ENCODE data around the gene XAGE1B. TPM values are rescaled to one million over a fixed set of nuclear protein-coding genes. Genes with fewer than 3 reads are reported as not detected.
"Not testable (repeated sequence)": the region's sequence is repeated elsewhere in the genome, so short reads cannot be mapped to it uniquely, and the experiment has no call there.

Gene XAGE1B
- total and polyA plus RNA-seq, 12 donors, result not detected

- DNase-seq (no peak), ATAC-seq (no peak)
- intact Hi-C loops (cut with DNase I), result no loop called here
- Histone ChIP-seq H3K4me3 (no peak overlapping the region), H3K36me3 (no peaks in the 10 kb centered on the region), H3K27me3 (peaks cover 0 to 28% (median 0%) of the 10 kb centered on the region in 7 donors), H3K9me3 (no peaks in the 10 kb centered on the region), H3K4me1 (no peaks in the 10 kb centered on the region), H3K27ac (no peak overlapping the region)
- TF ChIP-seq CTCF (IDR thresholded peaks at IDR 0.05), result no peak
- WGBS, 2 donors, result 67 to 80% methylated on average over 6 of the region's 6 CpGs
Observed at GRCh38 chrX:52509916-52510315, 6.9 kb downstream of the XAGE1B start.

- TF ChIP-seq CTCF (IDR thresholded peaks at IDR 0.05), result no peak
- Histone ChIP-seq H3K4me1 (no peaks in the 10 kb centered on the region), H3K4me3 (no peak overlapping the region), H3K27me3 (peaks cover 0 to 47% (median 0%) of the 10 kb centered on the region in 7 donors), H3K36me3 (no peaks in the 10 kb centered on the region), H3K9me3 (no peaks in the 10 kb centered on the region), H3K27ac (no peak overlapping the region)
- intact Hi-C loops (cut with DNase I), result no loop called here
- DNase-seq (no peak), ATAC-seq (no peak)
- 74 to 86% methylated on average over 3 of the region's 3 CpGs for WGBS, 2 donors
Observed at GRCh38 chrX:52507331-52507730, 9.5 kb downstream of the XAGE1B start.

GRCh38 chrX:52504551-52504950 lies 12.3 kb downstream of the XAGE1B start:
- H3K4me1 ChIP-seq, result no peaks in the 10 kb centered on the region
- TF ChIP-seq CTCF (IDR thresholded peaks at IDR 0.05), result no peak
- no peaks in the 10 kb centered on the region for H3K9me3 ChIP-seq
- H3K27me3 ChIP-seq, result peaks cover 0 to 47% (median 0%) of the 10 kb centered on the region in 7 donors
- H3K27ac ChIP-seq, result no peak overlapping the region
- WGBS, 2 donors, result 87 to 91% methylated on average over 4 of the region's 4 CpGs
- no peaks in the 10 kb centered on the region for H3K36me3 ChIP-seq
- DNase-seq (no peak), ATAC-seq (no peak)
- intact Hi-C loops (cut with DNase I), result no loop called here
- H3K4me3 ChIP-seq, result no peak overlapping the region

GRCh38 chrX:52501362-52501761 lies 15.5 kb downstream of the XAGE1B start:
- DNase-seq; ATAC-seq; H3K9me3 ChIP-seq; intact Hi-C loops (cut with DNase I); H3K36me3 ChIP-seq; H3K4me3 ChIP-seq; H3K4me1 ChIP-seq; H3K27ac ChIP-seq: not testable (repeated sequence)
- peaks cover 0 to 32% (median 0%) of the 10 kb centered on the region in 7 donors for H3K27me3 ChIP-seq
- WGBS, 2 donors, result no CpG with 5 or more reads among the region's 6 CpGs

- H3K4me1 ChIP-seq; H3K36me3 ChIP-seq; H3K4me3 ChIP-seq; H3K27me3 ChIP-seq; H3K9me3 ChIP-seq; ATAC-seq; intact Hi-C loops (cut with DNase I); H3K27ac ChIP-seq; DNase-seq: not testable (repeated sequence)
- WGBS, 2 donors, result no CpG with 5 or more reads among the region's 5 CpGs
Observed at GRCh38 chrX:52496419-52496772, 20.5 kb downstream of the XAGE1B start.

- H3K36me3 ChIP-seq; H3K27me3 ChIP-seq; DNase-seq; H3K4me3 ChIP-seq; H3K27ac ChIP-seq; H3K4me1 ChIP-seq; intact Hi-C loops (cut with DNase I); H3K9me3 ChIP-seq: not testable (repeated sequence)
- no CpG with 5 or more reads among the region's 41 CpGs for WGBS, 2 donors
- ATAC-seq, result peak in 1 of 8 donors; percentile 54
Observed at GRCh38 chrX:52495545-52496418, 21.1 kb downstream of the XAGE1B start, which contains the start of gene XAGE1A. XAGE1A (plus strand) TSS chrX:52495808; CDS start chrX:52497362, 1,554 bp downstream.

- H3K4me3 ChIP-seq; H3K36me3 ChIP-seq; DNase-seq; H3K4me1 ChIP-seq; intact Hi-C loops (cut with DNase I); H3K9me3 ChIP-seq; ATAC-seq; H3K27ac ChIP-seq: not testable (repeated sequence)
- 24 to 38% methylated on average over 1 of the region's 1 CpG for WGBS, 2 donors
- H3K27me3 ChIP-seq, result peaks cover 0 to 47% (median 0%) of the 10 kb centered on the region in 7 donors
Observed at GRCh38 chrX:52471301-52471700, 45.6 kb downstream of the XAGE1B start.

Measured in heart right ventricle (tissue), 16 donors.